Tongue (tissue), 2 donors: Measurements from ENCODE around the gene CTNNBIP1. TPM values are rescaled to one million over a fixed set of nuclear protein-coding genes. Genes with fewer than 3 reads are reported as not detected.
"Not testable (repeated sequence)": the region's sequence is repeated elsewhere in the genome, so short reads cannot be mapped to it uniquely, and the experiment has no call there.

Experiments used
- DNase-seq: peaks from one replicate; pipeline ENCODE4 v3.0.0-alpha.2; 2015
- total RNA-seq: library from RNA; depleted of rRNA; stranded (reverse); fragments of >200 nt; gene quantifications from one replicate; pipeline ENCODE4 v1.2.3, GENCODE V29; 2014

Gene CTNNBIP1
- total RNA-seq, 1 donor from 2014 or later, result 38.3 TPM

GRCh38 chr1:9827558-9828185 is 82.4 kb downstream of the CTNNBIP1 start:
- no peak for DNase-seq

DNA sequence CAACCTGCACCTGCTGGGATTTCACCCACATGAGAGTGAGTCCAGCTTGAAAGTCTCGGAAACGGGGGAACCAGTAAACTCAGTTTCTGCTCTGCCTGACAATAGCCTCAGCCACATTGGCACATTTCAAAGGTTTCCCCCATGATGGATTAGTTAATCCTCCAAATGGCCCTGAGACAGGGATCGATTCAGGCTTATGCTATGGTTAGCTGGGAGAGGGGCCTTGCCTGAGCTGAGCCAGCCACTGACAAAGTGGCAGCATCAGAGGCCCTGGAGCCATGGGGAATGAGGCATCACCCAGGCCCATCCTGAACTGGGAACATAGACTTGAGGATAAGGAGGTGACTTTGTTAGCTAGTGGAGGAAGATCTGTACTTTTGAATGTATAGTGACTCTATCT is 83.5 kb downstream of the CTNNBIP1 start:
- no peak for DNase-seq

DNA sequence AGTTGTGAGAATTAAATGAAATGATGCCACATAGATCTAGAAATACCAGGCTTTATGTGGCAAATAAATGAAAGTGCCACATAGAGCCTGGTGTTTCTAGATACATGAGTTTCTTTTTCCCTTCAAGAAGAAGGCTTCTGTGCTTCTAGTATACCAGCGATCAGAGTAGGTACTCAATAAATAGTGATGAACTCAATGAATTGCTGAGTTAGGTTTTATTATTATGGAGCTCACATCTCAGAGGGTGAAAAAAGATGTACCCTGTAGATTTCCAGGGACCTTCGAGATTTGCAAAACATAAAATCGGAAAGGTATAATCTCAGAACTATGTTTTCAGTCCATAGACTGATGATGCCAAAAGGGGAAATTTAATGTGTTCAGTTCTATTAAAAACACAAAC is 84.0 kb downstream of the CTNNBIP1 start:
- no peak for DNase-seq

DNA sequence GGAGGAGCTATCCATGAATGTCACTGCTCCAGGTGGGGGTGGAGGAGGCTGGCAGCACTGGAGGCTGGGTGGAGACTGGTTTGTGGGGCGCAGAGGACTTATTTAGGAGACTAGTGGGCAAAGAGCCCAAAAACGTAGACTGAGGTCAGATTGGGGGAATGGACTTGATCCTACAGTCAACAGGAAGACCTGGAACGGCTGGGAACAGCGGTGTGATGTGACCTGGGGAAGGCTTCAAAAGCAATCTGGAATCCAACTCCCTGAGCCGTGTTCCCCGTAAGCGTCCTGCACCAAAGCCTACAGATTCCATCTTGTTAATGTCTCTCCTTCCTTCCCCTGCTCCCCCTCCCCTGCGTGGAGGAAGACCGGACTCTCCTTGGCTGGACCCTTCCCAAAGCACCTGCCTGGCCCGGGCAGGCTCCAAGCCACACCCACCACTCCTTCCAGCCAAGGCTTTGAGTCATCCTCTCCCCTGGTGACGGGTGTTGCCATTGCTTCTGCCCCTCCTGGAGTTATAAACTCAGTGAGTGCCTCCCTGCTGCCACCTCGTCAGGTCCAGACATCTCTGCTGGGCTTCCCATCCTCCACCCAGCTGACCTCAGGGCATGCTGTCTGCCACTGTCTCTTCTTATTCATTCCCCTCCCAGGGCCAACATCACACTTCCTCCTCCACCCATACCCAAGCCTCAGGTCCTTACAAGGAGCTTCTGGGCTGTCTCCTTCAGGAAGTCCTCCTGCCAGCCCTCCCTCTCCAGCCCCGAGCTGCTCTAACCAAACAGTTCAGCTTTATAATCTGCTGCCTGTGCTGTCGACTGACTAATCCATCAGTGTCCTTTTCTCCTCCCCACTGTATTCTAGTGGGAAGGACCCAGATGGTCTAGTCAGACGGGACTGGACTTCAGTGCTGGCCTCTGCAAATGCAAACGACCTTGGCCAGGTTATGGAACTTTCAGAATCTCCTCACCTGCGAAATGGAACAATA is 84.7 kb downstream of the CTNNBIP1 start:
- DNase-seq, result peak; percentile 73

- no peak for DNase-seq
Observed at GRCh38 chr1:9824702-9825089, 85.4 kb downstream of the CTNNBIP1 start.

DNA sequence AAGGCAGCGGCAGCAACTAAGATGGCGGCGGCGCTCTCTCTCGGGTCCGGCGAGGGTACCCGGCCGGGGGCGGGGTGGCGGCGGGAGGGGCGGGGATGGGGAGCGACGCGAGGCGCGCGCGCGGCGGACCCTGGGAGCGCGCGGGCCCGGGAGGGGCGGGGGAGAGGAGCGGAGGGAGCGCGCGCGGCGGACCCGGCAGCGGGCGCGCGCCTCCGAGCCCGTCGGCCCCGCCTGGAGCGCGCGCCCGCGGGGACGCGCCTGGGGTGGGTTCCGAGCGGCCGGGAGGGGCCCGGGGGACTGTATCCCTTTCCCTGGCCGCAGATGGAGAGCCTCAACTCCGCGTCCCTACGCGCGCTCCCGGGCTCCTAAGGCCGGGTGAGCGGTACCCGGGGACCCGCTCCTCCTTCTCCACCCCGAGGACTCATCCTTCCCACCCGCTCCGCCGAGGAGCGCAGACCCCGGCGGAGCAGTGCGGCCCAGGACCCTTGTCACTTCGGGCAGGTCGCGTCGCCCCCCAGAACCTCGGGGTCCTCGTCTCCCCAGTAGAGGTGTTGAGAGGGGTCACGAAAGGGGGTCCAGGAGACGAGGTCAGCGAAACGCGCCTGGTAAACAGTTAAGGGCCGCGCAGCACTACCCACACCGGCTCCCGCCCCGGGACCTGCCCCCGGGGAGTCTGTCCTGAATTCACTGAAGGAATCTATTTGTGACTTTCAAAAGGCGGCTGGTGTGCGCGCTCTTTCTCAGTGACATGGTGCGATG is 85.9 kb downstream of the CTNNBIP1 start, which contains the start of gene CLSTN1:
Gene CLSTN1, minus strand, starts transcription at position 23 of the 759 bp plus-strand sequence. CDS start 232 bp downstream, outside the sequence.
- peak; percentile 95 for DNase-seq

GRCh38 chr1:9823693-9823942 is 86.5 kb downstream of the CTNNBIP1 start:
- DNase-seq, result no peak

- DNase-seq, result no peak
Observed at GRCh38 chr1:9822897-9823692, 87.0 kb downstream of the CTNNBIP1 start.

DNA sequence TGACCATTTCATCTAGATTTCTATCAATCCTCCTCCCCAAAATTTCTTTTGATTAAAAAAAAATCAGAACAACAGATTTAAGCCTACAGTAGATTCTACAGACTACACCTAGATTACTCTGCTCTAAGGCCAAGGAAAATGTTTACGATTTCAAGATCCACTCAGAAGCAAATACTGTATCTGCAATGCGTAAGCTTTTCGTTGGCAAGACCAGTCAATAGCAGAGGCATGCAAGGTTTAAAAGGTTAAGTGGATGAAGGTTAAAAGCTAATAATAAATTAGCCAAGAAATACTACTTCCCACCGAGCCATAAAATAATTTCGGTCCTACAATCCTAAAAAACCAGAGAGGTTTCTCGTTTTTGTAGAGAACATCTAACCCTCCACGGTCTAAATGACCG is 87.6 kb downstream of the CTNNBIP1 start:
- no peak for DNase-seq

GRCh38 chr1:9821710-9822109 is 88.4 kb downstream of the CTNNBIP1 start:
- no peak for DNase-seq

GRCh38 chr1:9820521-9820920 is 89.5 kb downstream of the CTNNBIP1 start:
- no peak for DNase-seq

DNA sequence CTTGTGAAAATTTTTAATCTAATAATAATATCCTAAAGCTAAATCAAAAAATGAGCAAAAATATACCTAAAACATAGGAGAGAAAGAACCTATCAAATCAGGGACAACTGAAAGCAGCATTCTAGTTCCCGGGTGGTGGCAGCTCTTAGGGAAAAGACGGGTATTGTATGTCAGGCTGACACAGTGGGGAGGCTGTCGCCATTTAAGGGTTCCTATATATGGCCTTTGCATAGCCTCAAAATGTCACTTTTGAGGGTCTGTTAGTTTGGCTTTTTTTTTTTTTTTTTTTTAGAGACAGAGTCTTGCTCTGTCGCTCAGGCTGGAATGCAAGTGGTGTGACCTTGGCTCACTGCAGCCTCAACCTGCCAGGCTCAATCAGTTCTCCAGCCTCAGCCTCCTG is 92.3 kb downstream of the CTNNBIP1 start:
- no peak for DNase-seq

GRCh38 chr1:9816199-9816598 is 93.9 kb downstream of the CTNNBIP1 start:
- DNase-seq, result no peak

- DNase-seq, result no peak
Observed at GRCh38 chr1:9815150-9815549, 94.9 kb downstream of the CTNNBIP1 start.

- DNase-seq, result no peak
Observed at GRCh38 chr1:9814619-9815018, 95.5 kb downstream of the CTNNBIP1 start.

GRCh38 chr1:9811239-9811966 is 98.7 kb downstream of the CTNNBIP1 start:
- no peak for DNase-seq

DNA sequence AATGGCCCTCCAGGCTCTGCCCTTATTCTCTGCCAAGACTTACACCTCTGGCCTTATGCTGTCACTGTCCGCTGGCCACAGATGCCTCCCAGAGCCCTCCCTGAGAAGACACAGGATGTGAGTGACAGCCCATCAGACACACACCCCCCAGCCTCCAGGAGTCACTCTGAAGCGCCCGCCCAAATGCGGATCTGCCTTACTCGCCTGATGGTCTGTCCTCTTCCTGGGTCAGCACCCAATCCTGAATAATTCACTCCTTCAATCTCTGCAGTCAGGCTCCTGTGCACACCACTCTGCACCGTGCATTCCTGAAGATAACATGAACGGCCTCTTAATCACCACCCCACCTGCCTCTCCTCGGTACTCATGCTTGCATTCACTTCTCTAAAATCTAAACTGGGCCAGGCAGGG is 101.0 kb downstream of the CTNNBIP1 start:
- DNase-seq, result no peak

DNA sequence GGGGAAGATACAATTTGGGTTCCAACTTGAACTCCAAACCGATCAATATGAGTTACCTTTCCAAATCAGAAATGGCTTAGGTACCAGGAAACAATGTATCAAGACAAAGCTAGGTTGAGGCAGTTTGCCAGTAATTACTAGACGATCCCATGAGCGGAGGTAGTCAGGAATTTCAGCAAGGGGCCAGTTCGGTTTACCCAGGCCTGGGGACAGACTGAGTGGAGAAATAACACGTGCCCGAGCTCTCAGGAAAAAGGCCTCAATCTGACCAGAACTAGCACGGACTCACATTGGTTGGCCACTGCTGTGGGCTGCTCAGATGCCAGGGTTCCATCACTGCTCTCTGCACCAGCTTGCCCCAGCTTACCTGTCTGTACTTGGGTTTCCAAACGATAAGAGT is 101.6 kb downstream of the CTNNBIP1 start:
- no peak for DNase-seq

DNA sequence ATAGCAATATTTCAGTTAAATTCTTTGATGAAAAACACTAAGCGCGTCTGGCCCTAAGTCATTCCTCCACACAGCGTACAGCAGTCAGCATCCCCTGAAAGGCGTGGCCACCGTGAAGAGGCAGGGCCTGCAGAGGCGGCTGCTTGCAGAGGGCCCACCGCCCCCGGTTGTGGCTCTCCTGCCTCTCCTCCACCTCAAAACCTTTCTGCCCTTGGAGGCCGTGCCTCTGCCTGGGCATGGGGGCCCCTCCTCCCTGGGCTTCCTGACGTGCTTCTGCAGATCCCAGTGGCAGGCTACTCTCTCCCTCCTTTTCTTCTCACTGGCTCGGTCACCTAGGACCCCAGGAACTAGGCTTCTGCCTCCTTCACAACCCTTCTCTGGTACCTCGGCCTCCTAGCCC is 102.5 kb downstream of the CTNNBIP1 start:
- no peak for DNase-seq

DNA sequence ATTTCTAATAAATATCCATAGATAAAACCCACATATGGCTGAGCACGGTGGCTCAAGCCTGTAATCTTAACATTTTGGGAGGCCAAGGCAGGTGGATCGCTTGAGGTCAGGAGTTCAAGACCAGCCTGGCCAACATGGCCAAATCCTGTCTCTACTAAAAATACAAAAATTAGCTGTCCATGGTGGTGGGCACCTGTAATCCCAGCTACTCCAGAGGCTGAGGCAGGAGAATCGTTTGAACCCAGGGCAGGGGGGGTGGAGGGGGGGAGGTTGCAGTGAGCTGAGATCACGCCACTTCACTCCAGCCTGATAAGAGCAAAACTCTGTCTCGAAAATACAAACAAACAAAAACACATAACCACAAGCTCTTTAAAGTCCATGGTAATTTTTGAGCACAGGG is 104.1 kb downstream of the CTNNBIP1 start:
- DNase-seq, result not testable (repeated sequence)

DNA sequence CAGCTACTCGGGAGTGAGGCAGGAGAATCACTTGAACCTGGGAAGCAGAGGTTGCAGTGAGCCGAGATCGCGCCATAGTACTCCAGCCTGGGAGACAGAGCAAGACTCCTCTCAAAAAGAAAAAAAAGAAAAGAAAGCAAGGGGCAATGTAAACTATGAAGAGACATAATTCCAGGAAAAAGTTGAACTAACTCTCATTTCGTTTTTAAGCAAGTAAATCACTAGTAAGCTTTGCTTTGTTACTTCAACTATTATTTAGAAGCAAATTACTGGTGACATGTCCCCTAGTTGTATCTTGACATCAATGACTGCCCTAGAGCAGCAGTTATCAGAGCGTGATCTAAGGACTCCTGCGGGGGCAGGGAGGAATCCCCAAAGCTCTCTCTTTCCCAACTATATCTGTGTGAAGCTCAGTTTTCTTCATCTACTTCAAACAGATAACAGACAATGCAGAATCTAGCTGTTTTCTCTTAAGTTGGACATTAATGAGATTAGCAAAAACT is 105.0 kb downstream of the CTNNBIP1 start:
- DNase-seq, result no peak
